HepG2 (cell line): Measurements from ENCODE around the gene RPP25L. TPM values are rescaled to one million over a fixed set of nuclear protein-coding genes. Genes with fewer than 3 reads are reported as not detected.

Experiments used
- ADNP ChIP-seq: sonication (generic); formaldehyde crosslinking; IDR thresholded peaks from 2 replicates; pipeline ENCODE4 v1.4.0; 2020; ENCODE audit warnings: missing genetic modification reagents
- AGO1 ChIP-seq: fragments of 200-400 bp; formaldehyde crosslinking; IDR thresholded peaks from 2 replicates; pipeline ENCODE4 v1.6.1; 2017; ENCODE audit warnings: mild to moderate bottlenecking, low read depth, low read length, moderate library complexity; ENCODE audit not compliant: poor library complexity, severe bottlenecking
- EED ChIP-seq: sonication (generic); formaldehyde crosslinking; IDR thresholded peaks from 2 replicates; pipeline ENCODE4 v1.5.0; 2020; ENCODE audit warnings: mild to moderate bottlenecking, missing genetic modification reagents
- FOXC1 ChIP-seq: sonication (generic); formaldehyde crosslinking; IDR thresholded peaks from 2 replicates; pipeline ENCODE4 v1.8.0; 2022; ENCODE audit warnings: mild to moderate bottlenecking, missing genetic modification reagents, borderline replicate concordance
- KDM5A ChIP-seq: fragments of 200-600 bp; sonication (generic); IDR thresholded peaks from 2 replicates; pipeline ENCODE4 v1.7.0; 2018; ENCODE audit warnings: antibody characterized with exemption, mild to moderate bottlenecking, low read length, borderline replicate concordance
- KMT2B ChIP-seq: IDR thresholded peaks from 2 replicates; pipeline ENCODE4 v1.6.1; 2016; ENCODE audit warnings: missing genetic modification reagents, missing compliant biosample characterization
- MBNL3 ChIP-seq: fragments of 250-450 bp; sonication (Bioruptor Pico); conservative IDR thresholded peaks from 2 replicates; pipeline ENCODE4 v1.8.0; 2022; ENCODE audit warnings: mild to moderate bottlenecking, inconsistent platforms
- MLLT10 ChIP-seq: sonication (generic); formaldehyde crosslinking; IDR thresholded peaks from 2 replicates; pipeline ENCODE4 v1.4.0; 2020; ENCODE audit warnings: missing genetic modification reagents
- MTF1 ChIP-seq: sonication (generic); formaldehyde crosslinking; IDR thresholded peaks from 2 replicates; pipeline ENCODE4 v1.5.0; 2020; ENCODE audit warnings: missing genetic modification reagents
- MXD4 ChIP-seq: IDR thresholded peaks from 2 replicates; pipeline ENCODE4 v1.6.1; 2016; ENCODE audit warnings: mild to moderate bottlenecking, missing biosample characterization, missing genetic modification reagents
- NKX3-1 ChIP-seq: sonication (generic); formaldehyde crosslinking; IDR thresholded peaks from 2 replicates; pipeline ENCODE4 v1.5.0; 2020; ENCODE audit warnings: missing genetic modification reagents
- RAD21 ChIP-seq: fragments of 450-650 bp; formaldehyde crosslinking; IDR thresholded peaks from 2 replicates; pipeline ENCODE4 v1.5.0; 2020; ENCODE audit warnings: mild to moderate bottlenecking
- STAG1 ChIP-seq: sonication (generic); formaldehyde crosslinking; IDR thresholded peaks from 2 replicates; pipeline ENCODE4 v1.4.0; 2020; ENCODE audit warnings: missing genetic modification reagents
- TEAD3 ChIP-seq: optimal IDR thresholded peaks from 2 replicates; pipeline ENCODE3; 2016; ENCODE audit warnings: borderline replicate concordance
- TOE1 ChIP-seq: sonication (generic); formaldehyde crosslinking; IDR thresholded peaks from 2 replicates; pipeline ENCODE4 v1.4.0; 2020; ENCODE audit warnings: mild to moderate bottlenecking, missing genetic modification reagents
- ZFP41 ChIP-seq: sonication (generic); formaldehyde crosslinking; IDR thresholded peaks from 2 replicates; pipeline ENCODE4 v1.4.0; 2020; ENCODE audit warnings: mild to moderate bottlenecking, missing genetic modification reagents, borderline replicate concordance
- ZKSCAN8 ChIP-seq: IDR thresholded peaks from 2 replicates; pipeline ENCODE4 v1.6.1; 2016; ENCODE audit warnings: borderline replicate concordance, missing genetic modification reagents, missing compliant biosample characterization
- ZNF550 ChIP-seq: sonication (generic); formaldehyde crosslinking; IDR thresholded peaks from 2 replicates; pipeline ENCODE4 v1.4.0; 2020; ENCODE audit warnings: mild to moderate bottlenecking, missing genetic modification reagents, borderline replicate concordance
- polyA plus RNA-seq, 8 experiments: library from polyadenylated mRNA; depleted of rRNA in 3 of 8; stranded (reverse) in 7 of 8; unstranded in 1 of 8; fragments of >200 nt; fragmentation: Illumina TruSeq in 4 of 8; extraction: Trizol in 4 of 8; gene quantifications; 2 replicates each; pipeline versions ENCODE4 v1.2.1 to v1.2.3, GENCODE V29; 2011 to 2016; ENCODE audit warnings: low read depth in 4 of 8, missing spikeins in 1 of 8, mixed read lengths in 1 of 8; ENCODE audit not compliant: insufficient read depth in 1 of 8
- total RNA-seq, 5 experiments: library from RNA; depleted of rRNA; stranded (reverse); fragments of >200 nt; fragmentation: Illumina TruSeq; extraction: Trizol; gene quantifications; 2 replicates each; pipeline ENCODE4 v1.2.3, GENCODE V29; 2016; ENCODE audit warnings: low read depth in 1 of 5
- TF ChIP-seq, protein P1 (sequence below): sonication (generic); formaldehyde crosslinking; IDR thresholded peaks from 2 replicates; pipeline ENCODE4 v1.4.0; 2020; ENCODE audit warnings: missing genetic modification reagents, borderline replicate concordance
- TF ChIP-seq, protein P2 (sequence below): sonication (generic); formaldehyde crosslinking; IDR thresholded peaks from 2 replicates; pipeline ENCODE4 v1.4.0; 2020; ENCODE audit warnings: missing genetic modification reagents; ENCODE audit errors: not compliant biosample characterization
- TF ChIP-seq, protein P3 (sequence below): IDR thresholded peaks from 2 replicates; pipeline ENCODE4 v1.6.1; 2016; ENCODE audit warnings: missing compliant biosample characterization, missing genetic modification reagents, borderline replicate concordance
- TF ChIP-seq, protein P4 (sequence below): sonication (generic); formaldehyde crosslinking; IDR thresholded peaks from 2 replicates; pipeline ENCODE4 v1.8.1; 2022; ENCODE audit warnings: low read depth, mild to moderate bottlenecking, missing genetic modification reagents

The RPP25L gene
- total and polyA plus RNA-seq, 2 of the 13 experiments (the other 11 are each of a cell fraction or from before 2014, with no cell fraction given): 24.5 to 27.3 TPM

DNA sequence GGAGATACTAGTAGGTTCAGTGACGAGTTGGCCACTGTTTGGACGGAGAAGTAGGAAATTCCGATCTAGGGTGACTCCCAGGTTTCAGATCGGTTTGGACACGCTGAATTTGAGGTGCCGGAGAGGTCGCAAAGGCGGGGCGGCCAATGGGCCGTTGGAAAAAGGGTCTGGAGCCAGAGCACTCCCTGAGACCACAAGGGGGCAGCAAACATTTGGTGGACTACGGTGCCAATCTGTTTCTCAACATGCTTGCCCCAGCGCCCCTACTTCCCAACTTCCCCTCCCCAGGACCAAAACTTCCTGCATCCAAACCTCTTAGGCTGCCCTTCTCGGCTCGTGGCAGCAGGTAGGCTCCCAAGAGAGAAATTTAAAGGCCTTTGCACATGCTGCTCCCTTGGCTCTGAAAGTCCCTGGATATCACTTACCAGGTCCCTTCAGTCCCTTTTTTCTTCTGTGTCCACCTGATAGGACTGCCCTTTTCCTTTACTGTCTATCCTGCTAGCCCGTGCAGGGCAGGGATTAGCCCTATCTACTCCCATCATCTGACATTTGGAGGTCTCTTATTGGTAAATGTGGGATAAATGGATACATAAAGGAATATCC lies 992 bp upstream of the RPP25L start (continued):
- TF ChIP-seq FOXC1 (CRISPR knock-in tag): no peak
- no peak for TF ChIP-seq MXD4 (CRISPR knock-in tag)
- TF ChIP-seq MTF1 (CRISPR knock-in tag): no peak
- TF ChIP-seq, protein P1, sequence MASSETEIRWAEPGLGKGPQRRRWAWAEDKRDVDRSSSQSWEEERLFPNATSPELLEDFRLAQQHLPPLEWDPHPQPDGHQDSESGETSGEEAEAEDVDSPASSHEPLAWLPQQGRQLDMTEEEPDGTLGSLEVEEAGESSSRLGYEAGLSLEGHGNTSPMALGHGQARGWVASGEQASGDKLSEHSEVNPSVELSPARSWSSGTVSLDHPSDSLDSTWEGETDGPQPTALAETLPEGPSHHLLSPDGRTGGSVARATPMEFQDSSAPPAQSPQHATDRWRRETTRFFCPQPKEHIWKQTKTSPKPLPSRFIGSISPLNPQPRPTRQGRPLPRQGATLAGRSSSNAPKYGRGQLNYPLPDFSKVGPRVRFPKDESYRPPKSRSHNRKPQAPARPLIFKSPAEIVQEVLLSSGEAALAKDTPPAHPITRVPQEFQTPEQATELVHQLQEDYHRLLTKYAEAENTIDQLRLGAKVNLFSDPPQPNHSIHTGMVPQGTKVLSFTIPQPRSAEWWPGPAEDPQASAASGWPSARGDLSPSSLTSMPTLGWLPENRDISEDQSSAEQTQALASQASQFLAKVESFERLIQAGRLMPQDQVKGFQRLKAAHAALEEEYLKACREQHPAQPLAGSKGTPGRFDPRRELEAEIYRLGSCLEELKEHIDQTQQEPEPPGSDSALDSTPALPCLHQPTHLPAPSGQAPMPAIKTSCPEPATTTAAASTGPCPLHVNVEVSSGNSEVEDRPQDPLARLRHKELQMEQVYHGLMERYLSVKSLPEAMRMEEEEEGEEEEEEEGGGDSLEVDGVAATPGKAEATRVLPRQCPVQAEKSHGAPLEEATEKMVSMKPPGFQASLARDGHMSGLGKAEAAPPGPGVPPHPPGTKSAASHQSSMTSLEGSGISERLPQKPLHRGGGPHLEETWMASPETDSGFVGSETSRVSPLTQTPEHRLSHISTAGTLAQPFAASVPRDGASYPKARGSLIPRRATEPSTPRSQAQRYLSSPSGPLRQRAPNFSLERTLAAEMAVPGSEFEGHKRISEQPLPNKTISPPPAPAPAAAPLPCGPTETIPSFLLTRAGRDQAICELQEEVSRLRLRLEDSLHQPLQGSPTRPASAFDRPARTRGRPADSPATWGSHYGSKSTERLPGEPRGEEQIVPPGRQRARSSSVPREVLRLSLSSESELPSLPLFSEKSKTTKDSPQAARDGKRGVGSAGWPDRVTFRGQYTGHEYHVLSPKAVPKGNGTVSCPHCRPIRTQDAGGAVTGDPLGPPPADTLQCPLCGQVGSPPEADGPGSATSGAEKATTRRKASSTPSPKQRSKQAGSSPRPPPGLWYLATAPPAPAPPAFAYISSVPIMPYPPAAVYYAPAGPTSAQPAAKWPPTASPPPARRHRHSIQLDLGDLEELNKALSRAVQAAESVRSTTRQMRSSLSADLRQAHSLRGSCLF (CRISPR knock-in tag): no peak
- TF ChIP-seq STAG1: peak; percentile 61
- TF ChIP-seq, protein P2, sequence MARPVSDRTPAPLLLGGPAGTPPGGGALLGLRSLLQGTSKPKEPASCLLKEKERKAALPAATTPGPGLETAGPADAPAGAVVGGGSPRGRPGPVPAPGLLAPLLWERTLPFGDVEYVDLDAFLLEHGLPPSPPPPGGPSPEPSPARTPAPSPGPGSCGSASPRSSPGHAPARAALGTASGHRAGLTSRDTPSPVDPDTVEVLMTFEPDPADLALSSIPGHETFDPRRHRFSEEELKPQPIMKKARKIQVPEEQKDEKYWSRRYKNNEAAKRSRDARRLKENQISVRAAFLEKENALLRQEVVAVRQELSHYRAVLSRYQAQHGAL (CRISPR knock-in tag): no peak
- no peak for TF ChIP-seq KDM5A
- no peak for TF ChIP-seq ZFP41 (CRISPR knock-in tag)
- TF ChIP-seq, protein P3, sequence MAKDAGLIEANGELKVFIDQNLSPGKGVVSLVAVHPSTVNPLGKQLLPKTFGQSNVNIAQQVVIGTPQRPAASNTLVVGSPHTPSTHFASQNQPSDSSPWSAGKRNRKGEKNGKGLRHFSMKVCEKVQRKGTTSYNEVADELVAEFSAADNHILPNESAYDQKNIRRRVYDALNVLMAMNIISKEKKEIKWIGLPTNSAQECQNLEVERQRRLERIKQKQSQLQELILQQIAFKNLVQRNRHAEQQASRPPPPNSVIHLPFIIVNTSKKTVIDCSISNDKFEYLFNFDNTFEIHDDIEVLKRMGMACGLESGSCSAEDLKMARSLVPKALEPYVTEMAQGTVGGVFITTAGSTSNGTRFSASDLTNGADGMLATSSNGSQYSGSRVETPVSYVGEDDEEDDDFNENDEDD (CRISPR knock-in tag): no peak
- no peak for TF ChIP-seq AGO1
- TF ChIP-seq EED: no peak
- TF ChIP-seq TOE1 (CRISPR knock-in tag): no peak
- TF ChIP-seq ZKSCAN8 (CRISPR knock-in tag): no peak
- TF ChIP-seq MLLT10 (CRISPR knock-in tag): no peak
- TF ChIP-seq MBNL3 (CRISPR knock-in tag): no peak
- no peak for TF ChIP-seq ADNP (CRISPR knock-in tag)
- no peak for TF ChIP-seq TEAD3 (CRISPR knock-in tag)
- TF ChIP-seq NKX3-1 (CRISPR knock-in tag): no peak
- TF ChIP-seq, protein P4, sequence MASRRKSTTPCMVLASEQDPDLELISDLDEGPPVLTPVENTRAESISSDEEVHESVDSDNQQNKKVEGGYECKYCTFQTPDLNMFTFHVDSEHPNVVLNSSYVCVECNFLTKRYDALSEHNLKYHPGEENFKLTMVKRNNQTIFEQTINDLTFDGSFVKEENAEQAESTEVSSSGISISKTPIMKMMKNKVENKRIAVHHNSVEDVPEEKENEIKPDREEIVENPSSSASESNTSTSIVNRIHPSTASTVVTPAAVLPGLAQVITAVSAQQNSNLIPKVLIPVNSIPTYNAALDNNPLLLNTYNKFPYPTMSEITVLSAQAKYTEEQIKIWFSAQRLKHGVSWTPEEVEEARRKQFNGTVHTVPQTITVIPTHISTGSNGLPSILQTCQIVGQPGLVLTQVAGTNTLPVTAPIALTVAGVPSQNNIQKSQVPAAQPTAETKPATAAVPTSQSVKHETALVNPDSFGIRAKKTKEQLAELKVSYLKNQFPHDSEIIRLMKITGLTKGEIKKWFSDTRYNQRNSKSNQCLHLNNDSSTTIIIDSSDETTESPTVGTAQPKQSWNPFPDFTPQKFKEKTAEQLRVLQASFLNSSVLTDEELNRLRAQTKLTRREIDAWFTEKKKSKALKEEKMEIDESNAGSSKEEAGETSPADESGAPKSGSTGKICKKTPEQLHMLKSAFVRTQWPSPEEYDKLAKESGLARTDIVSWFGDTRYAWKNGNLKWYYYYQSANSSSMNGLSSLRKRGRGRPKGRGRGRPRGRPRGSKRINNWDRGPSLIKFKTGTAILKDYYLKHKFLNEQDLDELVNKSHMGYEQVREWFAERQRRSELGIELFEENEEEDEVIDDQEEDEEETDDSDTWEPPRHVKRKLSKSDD (CRISPR knock-in tag): no peak
- peak; percentile 59 for TF ChIP-seq RAD21 (CRISPR knock-in tag)
- TF ChIP-seq KMT2B (CRISPR knock-in tag): no peak
- no peak for TF ChIP-seq ZNF550
